ENCODE data around the gene CFAP97.

- TF ChIP-seq CTCF (IDR thresholded peaks at IDR 0.05) (no peak), POLR2AphosphoS5 (IDR thresholded peaks at IDR 0.05) (no peak), POLR2A (IDR thresholded peaks at IDR 0.05) (no peak)
Observed at GRCh38 chr4:185182239-185182638, 21.6 kb downstream of the CFAP97 start.
